Neural progenitor cell (in vitro differentiated cells): ENCODE measurements around the gene EZH1.

Source experiments
- EZH2 ChIP-seq: fragments of 200-600 bp; sonication (generic); IDR thresholded peaks from 2 replicates; pipeline ENCODE4 v1.6.1; 2017; ENCODE audit warnings: antibody characterized with exemption, mild to moderate bottlenecking, moderate library complexity
- EZH2phosphoT487 ChIP-seq: fragments of 200-600 bp; sonication (generic); IDR thresholded peaks from 2 replicates; pipeline ENCODE4 v1.6.1; 2017; ENCODE audit warnings: antibody characterized with exemption
- TF ChIP-seq, protein P1 (sequence below): fragments of 200-600 bp; sonication (generic); IDR thresholded peaks from 2 replicates; pipeline ENCODE4 v1.5.1; 2017; ENCODE audit warnings: antibody characterized with exemption, mild to moderate bottlenecking

DNA sequence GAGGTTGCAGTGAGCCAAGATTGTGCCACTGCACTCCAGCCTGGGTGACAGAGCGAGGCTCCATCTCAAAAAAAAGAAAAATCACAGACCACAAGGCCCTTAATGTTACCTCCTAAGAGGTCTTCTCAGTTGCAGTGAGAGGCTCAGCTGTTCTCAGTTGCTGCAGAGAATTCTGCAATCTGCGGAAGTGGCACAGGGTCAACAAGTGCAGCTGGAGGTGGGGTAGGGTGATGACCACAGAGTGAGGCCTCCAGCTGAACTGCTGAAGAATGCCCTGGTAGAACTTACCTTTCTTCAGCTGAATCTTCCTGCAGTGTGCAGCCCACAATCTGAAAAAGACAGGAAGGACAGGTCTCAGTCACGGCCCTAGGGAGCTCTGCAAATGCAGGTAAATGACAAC, 36.3 kb downstream of the EZH1 start:
- TF ChIP-seq, protein P1, sequence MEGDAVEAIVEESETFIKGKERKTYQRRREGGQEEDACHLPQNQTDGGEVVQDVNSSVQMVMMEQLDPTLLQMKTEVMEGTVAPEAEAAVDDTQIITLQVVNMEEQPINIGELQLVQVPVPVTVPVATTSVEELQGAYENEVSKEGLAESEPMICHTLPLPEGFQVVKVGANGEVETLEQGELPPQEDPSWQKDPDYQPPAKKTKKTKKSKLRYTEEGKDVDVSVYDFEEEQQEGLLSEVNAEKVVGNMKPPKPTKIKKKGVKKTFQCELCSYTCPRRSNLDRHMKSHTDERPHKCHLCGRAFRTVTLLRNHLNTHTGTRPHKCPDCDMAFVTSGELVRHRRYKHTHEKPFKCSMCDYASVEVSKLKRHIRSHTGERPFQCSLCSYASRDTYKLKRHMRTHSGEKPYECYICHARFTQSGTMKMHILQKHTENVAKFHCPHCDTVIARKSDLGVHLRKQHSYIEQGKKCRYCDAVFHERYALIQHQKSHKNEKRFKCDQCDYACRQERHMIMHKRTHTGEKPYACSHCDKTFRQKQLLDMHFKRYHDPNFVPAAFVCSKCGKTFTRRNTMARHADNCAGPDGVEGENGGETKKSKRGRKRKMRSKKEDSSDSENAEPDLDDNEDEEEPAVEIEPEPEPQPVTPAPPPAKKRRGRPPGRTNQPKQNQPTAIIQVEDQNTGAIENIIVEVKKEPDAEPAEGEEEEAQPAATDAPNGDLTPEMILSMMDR, result no peak
- TF ChIP-seq EZH2phosphoT487 (no peak), EZH2 (no peak)
